ENCODE measurements around the gene TMEM266. TPM values are rescaled to one million over a fixed set of nuclear protein-coding genes. Genes with fewer than 3 reads are reported as not detected.

TMEM266 gene
- total and polyA plus RNA-seq, 2 of the 4 experiments (the other 2 are of a cell fraction), result not detected

DNA sequence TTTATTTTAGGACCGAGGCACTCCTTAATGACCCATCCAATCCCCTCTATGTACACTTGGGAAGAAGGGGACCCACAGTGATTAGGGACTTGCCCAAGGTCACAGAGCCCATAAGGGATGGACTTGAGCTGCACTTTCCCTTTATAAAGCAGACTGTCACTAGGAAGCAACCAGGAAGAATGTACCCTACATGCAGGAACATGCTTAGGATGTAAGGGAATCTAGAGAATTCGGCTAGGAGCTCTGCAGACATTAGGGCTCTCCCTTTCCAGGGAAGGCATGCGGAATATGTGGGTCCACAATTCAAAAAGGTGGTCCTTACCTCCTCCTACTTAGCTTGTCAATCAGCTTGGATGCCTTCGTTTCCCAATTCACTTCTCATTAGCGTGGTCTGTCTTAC is 78.7 kb downstream of the TMEM266 start:
- Histone ChIP-seq H3K23ac (ENCODE audit: low read depth, low read length) (no peak overlapping the region), H3K79me1 (ENCODE audit: low read depth in 1 of 2, low read length in 2 of 2) (no peaks in the 10 kb centered on the region), H4K20me1 (ENCODE audit: insufficient read depth, low read length) (no peaks in the 10 kb centered on the region), H4K91ac (ENCODE audit: insufficient read depth, low read depth, low read length) (no peak overlapping the region), H3K4me3 (ENCODE audit: insufficient read depth, low read depth, low read length) (no peak overlapping the region), H3K9ac (ENCODE audit: low read depth, low read length) (no peak overlapping the region), H4K8ac (ENCODE audit: low read depth in 2 of 2, low read length in 2 of 2) (no peak overlapping the region), H3K4me1 (ENCODE audit: control insufficient read depth, insufficient read depth, low read length) (no peaks in the 10 kb centered on the region), H2AFZ (replicated peaks; ENCODE audit: low read length, poor library complexity) (no peak overlapping the region), H4K5ac (ENCODE audit: low read depth, low read length) (no peak overlapping the region), H2AK5ac (ENCODE audit: low read depth, low read length) (no peak overlapping the region), H3K9me3 (ENCODE audit: control insufficient read depth, insufficient read depth, low read length) (no peaks in the 10 kb centered on the region), H3K27ac (ENCODE audit: insufficient read depth, low read length) (no peak overlapping the region), H3K14ac (replicated peaks; ENCODE audit: low read depth, low read length) (no peak overlapping the region), H2BK5ac (ENCODE audit: low read depth, low read length, poor library complexity, severe bottlenecking) (no peak overlapping the region), H3K4ac (ENCODE audit: low read depth, low read length) (no peak overlapping the region), H2BK120ac (ENCODE audit: low read depth, low read length) (no peak overlapping the region), H3K56ac (ENCODE audit: extremely low read depth, insufficient read depth, low read length) (no peak overlapping the region), H3K36me3 (ENCODE audit: control insufficient read depth, insufficient read depth, low read length) (no peaks in the 10 kb centered on the region), H3K27me3 (ENCODE audit: control insufficient read depth, insufficient read depth, low read length) (peaks cover 45% of the 10 kb centered on the region), H2BK15ac (ENCODE audit: low read depth, low read length) (no peak overlapping the region), H3K4me2 (ENCODE audit: low read depth, low read length) (no peak overlapping the region), H2AK9ac (replicated peaks; ENCODE audit: low read depth, low read length, poor library complexity) (no peak overlapping the region), H3K9me1 (ENCODE audit: insufficient read depth, low read length) (no peaks in the 10 kb centered on the region), H3K18ac (ENCODE audit: low read depth, low read length) (no peak overlapping the region), H2BK20ac (ENCODE audit: low read depth, low read length) (no peak overlapping the region)
- no TSS peak for BruUV-seq (replicated peaks)
- DNase-seq, result no peak
- ATAC-seq (ENCODE audit: low read depth), result no peak
- dilution Hi-C loops (cut with HindIII; ENCODE audit: low sequenced_read_pairs, unreplicated experiment), result no loop called here
- POLR2A ChIA-PET (ENCODE audit: unreplicated experiment), result no interaction called here
- in situ Hi-C loops (cut with MboI; ENCODE audit: low sequenced_read_pairs), result no loop called here
- no peak for TF ChIP-seq RFX5 (IDR thresholded peaks at IDR 0.05; ENCODE audit: low read depth, low read length)
- intact Hi-C loops (cut with micrococcal nuclease), result loop anchor here (2.0 to 10.0 kb wide), 2 partner anchors 194 to 328 kb away; no protein-coding TSS in a partner anchor
- no CpG with 5 or more reads among the region's 5 CpGs for WGBS, 2 experiments (ENCODE audit: extremely low coverage in 2 of 2, insufficient read length in 1 of 2)
- CTCF ChIA-PET, result interaction anchor here (1.5 to 2.1 kb wide), 3 partner anchors 10 to 82 kb away, joined by 7 to 15 read pairs (median 9); no protein-coding TSS in a partner anchor
